ENCODE measurements around the gene ABCD3.

Gene ABCD3

DNA sequence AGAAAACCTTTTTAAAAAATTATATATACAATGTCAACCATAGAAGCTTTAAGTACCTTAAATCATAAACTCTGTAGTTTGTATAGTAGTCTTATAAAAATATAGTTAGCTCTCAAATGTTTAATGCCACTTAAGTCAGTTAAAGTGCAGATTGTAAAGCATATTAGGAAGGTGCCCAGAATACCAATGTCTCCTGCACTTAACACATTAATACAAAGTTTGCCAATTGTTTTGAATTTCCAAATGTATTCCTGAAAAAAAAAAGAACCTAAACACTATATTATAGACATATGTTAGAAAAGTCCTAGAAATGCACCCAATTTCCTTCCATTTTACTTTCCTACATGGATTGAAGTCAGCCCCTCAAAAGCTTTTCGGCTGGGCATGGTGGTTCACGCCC is 111.2 kb downstream of the ABCD3 start:
- FAIRE-seq = peak; percentile 21

DNA sequence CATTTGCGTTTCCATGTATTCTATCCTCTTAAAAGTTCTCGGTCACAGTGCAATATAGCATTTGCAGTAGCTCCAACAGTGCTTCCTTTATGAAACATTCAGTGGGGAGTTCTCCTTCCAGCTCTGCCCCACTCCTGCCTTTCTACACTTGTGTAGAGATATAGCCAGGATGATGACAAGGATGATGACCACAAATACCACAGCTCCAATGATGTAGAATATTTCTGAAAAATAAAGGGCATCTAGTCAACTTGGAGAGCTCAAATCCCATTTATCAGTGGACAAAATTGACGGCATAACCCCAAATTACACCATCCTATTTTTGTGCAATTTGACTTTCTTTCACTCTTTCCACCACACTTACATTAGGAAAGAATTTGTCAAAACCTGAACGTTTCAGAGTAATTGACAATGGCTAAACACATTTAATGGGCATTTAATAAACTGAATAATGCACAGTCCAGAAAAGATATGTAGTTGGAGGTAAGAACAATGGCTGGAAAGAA is 112.2 kb downstream of the ABCD3 start:
- no peak for FAIRE-seq

- no peak for FAIRE-seq
Measured at GRCh38 chr1:94531664-94532063, 113.5 kb downstream of the ABCD3 start.

GRCh38 chr1:94532077-94532476 is 113.9 kb downstream of the ABCD3 start:
- FAIRE-seq = no peak

DNA sequence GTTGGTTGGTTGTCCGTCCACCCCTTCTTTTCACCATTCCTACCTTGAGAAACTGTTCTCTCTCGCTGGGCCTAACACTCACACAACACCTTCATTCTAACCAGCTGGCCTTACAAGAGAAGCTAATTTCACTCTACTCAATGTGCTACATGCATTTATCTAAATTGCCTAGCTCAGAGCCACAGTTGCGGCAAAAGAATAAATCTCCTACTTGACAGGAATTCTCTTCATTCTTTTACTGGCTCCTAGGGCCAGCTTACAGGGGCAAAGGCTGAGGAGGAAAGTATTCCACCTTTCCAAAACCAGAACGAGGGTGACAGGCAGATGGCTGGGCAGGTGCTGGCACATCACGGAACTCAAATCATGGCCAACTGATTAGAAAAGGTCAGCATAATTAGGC is 116.9 kb downstream of the ABCD3 start:
- no peak for FAIRE-seq

DNA sequence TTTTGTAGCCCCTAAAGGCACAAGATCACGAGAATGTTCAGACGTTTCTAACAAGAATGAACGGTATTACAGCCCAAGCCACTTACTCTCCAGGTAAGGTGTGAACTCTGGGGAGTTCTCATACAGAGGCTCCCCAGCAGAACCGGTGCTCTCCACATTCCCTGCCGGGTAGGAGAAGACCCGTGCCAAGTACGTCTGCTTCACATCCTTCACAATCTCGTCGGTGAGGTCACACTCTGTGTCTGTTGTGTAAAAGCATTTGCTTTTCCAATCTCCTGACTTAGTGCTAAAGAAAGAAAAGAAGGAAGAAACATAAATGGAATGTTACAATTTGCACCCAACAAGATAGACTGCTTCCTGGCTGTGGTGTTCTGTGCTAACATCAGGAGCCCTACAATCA is 117.7 kb downstream of the ABCD3 start:
- FAIRE-seq = no peak

GRCh38 chr1:94537254-94537653 is 119.1 kb downstream of the ABCD3 start:
- FAIRE-seq = no peak

- FAIRE-seq = no peak
Measured at GRCh38 chr1:94538243-94538827, 120.1 kb downstream of the ABCD3 start.

GRCh38 chr1:94539496-94539895 is 121.3 kb downstream of the ABCD3 start:
- FAIRE-seq = no peak

- FAIRE-seq = no peak
Measured at GRCh38 chr1:94540440-94541245, 122.5 kb downstream of the ABCD3 start.

DNA sequence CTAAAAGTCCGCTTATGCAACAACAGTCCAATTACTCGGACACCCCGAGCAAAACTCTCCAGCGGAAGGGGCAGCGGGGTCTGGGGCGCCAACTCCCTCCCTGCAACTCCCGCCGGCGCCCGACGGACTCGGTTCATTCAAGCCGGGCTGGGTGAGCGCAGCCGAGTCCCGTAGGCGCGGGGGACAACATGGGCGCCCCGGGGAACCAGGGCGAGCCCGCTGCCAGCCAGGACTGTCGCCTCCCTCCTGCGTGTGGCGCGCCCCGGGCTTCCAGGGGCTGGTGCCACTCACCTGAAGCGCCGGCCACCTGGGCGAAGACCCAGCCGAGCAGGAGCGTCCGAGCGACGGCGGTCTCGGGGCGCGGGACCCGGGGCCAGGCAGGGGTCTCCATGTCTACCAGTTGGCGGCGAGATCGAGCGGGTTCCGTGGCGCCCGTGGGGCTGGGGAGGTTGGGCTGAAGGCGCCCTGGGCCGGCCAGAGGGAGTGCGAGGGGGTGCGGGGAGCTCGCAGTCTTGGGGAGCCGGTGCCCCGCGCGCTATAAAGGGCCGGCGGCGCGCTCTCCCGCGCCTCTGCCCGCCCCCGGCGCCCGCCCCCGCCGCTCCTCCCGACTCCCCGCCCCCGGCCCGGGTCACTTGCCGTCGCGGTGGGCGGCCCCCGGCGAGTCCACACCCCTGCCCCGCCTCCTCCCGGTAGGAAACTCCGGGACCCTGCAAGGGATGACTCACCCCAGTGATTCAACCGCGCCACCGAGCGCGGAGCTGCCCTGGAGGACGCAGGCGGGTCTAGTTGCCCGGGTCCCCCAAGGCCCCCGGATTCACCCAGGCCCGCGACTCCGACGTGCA is 123.3 kb downstream of the ABCD3 start, which contains the start of gene F3:
Gene F3, minus strand, starts transcription at position 514 of the 842 bp plus-strand sequence. Its CDS starts 123 bp downstream, at position 391.
- no peak for FAIRE-seq

DNA sequence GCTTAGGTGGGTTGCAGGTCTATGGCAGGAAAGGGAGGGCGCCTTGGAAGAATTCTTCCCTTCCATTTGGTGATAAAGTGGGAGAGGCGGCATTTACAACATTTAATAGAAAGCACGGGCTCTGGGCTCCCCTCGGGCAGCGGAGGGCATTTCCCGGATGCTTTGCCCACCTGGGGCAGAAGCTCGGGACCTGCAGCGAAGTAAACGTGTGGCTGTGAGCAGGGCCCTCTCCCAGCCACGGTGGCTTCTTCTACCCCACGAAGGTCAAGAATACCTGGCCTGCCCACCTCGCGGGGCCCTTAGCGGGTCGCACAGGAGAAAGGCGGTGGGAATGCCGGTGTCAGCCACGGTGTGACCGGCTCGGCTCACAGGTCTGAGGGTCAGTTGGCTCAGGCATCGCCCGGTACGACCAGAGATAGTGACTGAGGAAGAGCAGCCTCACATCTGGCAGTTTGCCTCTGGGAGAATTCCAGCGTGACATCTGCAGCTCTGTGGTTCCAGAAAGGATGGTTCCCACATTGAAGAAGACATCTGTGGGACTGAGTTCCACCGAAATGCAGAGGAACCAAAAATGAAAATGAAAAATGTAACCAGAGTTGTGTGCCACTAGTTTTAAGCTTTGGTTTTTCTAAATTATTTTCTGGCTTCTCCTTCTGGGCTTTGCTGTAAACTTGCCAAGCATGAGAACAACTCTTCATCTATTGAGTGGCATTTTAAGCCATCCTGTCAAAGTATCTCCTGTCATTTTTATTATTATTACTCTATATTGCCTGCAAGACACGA is 124.1 kb downstream of the ABCD3 start:
- FAIRE-seq = no peak

DNA sequence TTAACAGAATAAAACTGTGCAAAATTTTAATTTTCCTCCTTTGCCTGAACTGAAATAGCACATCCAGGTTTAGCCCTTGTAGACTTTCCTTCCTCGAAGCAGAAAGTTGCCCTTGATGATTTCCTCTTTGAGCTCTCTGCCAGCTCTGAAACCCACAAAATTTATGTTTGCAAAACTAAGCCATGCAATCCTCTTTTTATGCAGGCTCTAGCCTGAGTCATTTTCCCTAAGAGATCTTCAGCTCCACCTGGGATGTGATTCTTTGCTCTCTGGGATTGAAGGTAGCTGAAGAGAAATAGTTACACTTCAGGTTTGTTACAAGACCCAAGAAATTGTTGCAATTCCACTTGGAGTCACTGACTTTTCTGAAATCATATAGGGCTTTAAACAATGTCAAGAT is 124.8 kb downstream of the ABCD3 start:
- no peak for FAIRE-seq

- FAIRE-seq = no peak
Measured at GRCh38 chr1:94543893-94544635, 125.9 kb downstream of the ABCD3 start.

GRCh38 chr1:94544706-94545490 is 126.7 kb downstream of the ABCD3 start:
- no peak for FAIRE-seq

GRCh38 chr1:94549706-94550105 is 131.5 kb downstream of the ABCD3 start:
- no peak for FAIRE-seq

DNA sequence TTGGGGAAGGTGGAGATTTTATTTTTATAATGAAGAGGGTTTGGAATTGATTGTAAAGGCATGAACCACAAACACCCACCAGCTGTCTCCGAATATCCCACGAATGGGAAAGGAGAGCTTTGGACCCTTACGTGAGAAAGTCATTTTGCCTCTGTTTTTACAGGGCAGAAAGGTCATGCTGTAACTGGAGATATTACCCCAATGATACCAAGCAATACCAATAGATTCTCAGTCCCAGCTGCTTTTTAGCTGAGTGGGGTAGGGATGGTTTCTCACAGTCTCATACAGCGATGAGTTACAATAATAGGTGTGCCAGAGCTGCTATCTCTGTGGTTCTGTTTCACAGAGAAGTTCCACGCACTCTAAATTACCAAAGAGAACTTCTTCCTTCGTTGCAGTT is 132.2 kb downstream of the ABCD3 start:
- no peak for FAIRE-seq

DNA sequence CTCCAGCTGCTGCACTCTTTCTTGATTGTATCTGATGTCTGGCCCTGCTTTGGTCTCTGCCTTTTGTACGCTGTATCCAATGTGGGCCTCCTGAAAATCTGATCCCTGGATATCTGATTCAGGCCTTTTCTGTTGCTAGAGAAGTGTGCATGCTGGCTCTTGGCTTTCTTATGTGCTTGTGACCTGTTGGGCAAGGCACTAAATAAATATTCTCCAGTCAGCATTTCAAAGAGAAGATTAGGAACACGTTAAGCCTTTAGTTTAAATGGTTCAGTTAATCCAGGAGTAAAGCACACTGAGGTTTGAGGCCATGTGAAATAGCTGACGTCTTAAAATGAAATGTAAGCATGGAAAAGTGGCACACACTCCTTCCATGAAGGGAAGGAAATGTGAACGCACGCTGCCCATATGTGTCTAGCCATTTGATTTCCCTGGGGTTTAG is 132.6 kb downstream of the ABCD3 start:
- FAIRE-seq = no peak

GRCh38 chr1:94551449-94551848 is 133.3 kb downstream of the ABCD3 start:
- no peak for FAIRE-seq

- FAIRE-seq = no peak
Measured at GRCh38 chr1:94552071-94552586, 133.9 kb downstream of the ABCD3 start.

- FAIRE-seq = no peak
Measured at GRCh38 chr1:94553323-94553730, 135.1 kb downstream of the ABCD3 start.
